SK-N-SH (cell line): ENCODE measurements around the gene TMIGD3. TPM values are rescaled to one million over a fixed set of nuclear protein-coding genes. Genes with fewer than 3 reads are reported as not detected.

Source experiments
- CTCF ChIA-PET: fragments of 300-600, 350-600 bp; formaldehyde crosslinking; extraction: SDS; loops from one replicate; lab custom pipeline; 2021; lab: Yijun Ruan, JAX
- POLR2A ChIA-PET: fragments of 350-600 bp; sonication (Branson Sonifier 250); formaldehyde crosslinking; extraction: SDS; loops from one replicate; lab custom pipeline; 2020; ENCODE audit warnings: antibody characterized with exemption, inconsistent platforms; lab: Yijun Ruan, JAX
- DNase-seq: peaks from one replicate; pipeline ENCODE4 v3.0.0; 2012
- H2AFZ ChIP-seq: fragments of 200-600 bp; sonication (generic); 2 replicates; pipeline ENCODE4 v1.8.1; 2016; ENCODE audit warnings: antibody characterized with exemption, mild to moderate bottlenecking, low read depth
- H3F3A ChIP-seq: fragments of 200-600 bp; sonication (generic); replicated peaks from 2 replicates; pipeline ENCODE3; 2016; ENCODE audit warnings: antibody characterized with exemption, mild to moderate bottlenecking; ENCODE audit not compliant: insufficient read depth
- H3K27ac ChIP-seq, 2 experiments: fragments of 200-500 bp in 1 of 2; fragments of 200-600 bp in 1 of 2; sonication (Bioruptor generic) in 1 of 2; sonication (generic), shearing (Covaris generic) in 1 of 2; 2 replicates each; pipeline versions ENCODE4 v1.5.1 to v1.6.1; 2014 to 2016; ENCODE audit warnings: low read depth in 2 of 2, inconsistent platforms in 1 of 2, low read length in 1 of 2, mild to moderate bottlenecking in 1 of 2, mixed read lengths in 1 of 2
- H3K27me3 ChIP-seq: fragments of 200-600 bp; sonication (generic), shearing (Covaris generic); 2 replicates; pipeline ENCODE4 v1.6.1; 2016; ENCODE audit warnings: mixed run types; ENCODE audit not compliant: insufficient read depth
- H3K36me3 ChIP-seq, 2 experiments: fragments of 200-500 bp in 1 of 2; fragments of 200-600 bp in 1 of 2; sonication (Bioruptor generic) in 1 of 2; sonication (generic) in 1 of 2; replicated peaks in 1 of 2; 2 replicates each; pipeline versions ENCODE3 to v1.5.1; 2014 to 2016; ENCODE audit warnings: low read length in 1 of 2, mild to moderate bottlenecking in 1 of 2; ENCODE audit not compliant: insufficient read depth in 2 of 2, control insufficient read depth in 1 of 2
- H3K4me1 ChIP-seq, 2 experiments: fragments of 200-500 bp in 1 of 2; fragments of 200-600 bp in 1 of 2; sonication (Bioruptor generic) in 1 of 2; sonication (generic), shearing (Covaris generic) in 1 of 2; 2 replicates each; pipeline versions ENCODE4 v1.5.1 to v1.6.1; 2014 to 2016; ENCODE audit warnings: low read depth in 1 of 2, low read length in 1 of 2, mixed run types in 1 of 2; ENCODE audit not compliant: insufficient read depth in 2 of 2, control insufficient read depth in 1 of 2
- H3K4me2 ChIP-seq: fragments of 200-600 bp; sonication (generic), shearing (Covaris generic); 2 replicates; pipeline ENCODE4 v1.6.1; 2017; ENCODE audit warnings: mixed run types
- H3K4me3 ChIP-seq, 2 experiments: fragments of 200-500 bp in 1 of 2; fragments of 200-600 bp in 1 of 2; sonication (Bioruptor generic) in 1 of 2; sonication (generic), shearing (Covaris generic) in 1 of 2; 2 replicates each; pipeline versions ENCODE4 v1.5.1 to v1.8.1; 2014 to 2016; ENCODE audit warnings: low read depth in 2 of 2, inconsistent platforms in 1 of 2, low read length in 1 of 2, mild to moderate bottlenecking in 1 of 2, mixed read lengths in 1 of 2, moderate library complexity in 1 of 2
- H3K79me2 ChIP-seq: fragments of 200-600 bp; sonication (generic); 2 replicates; pipeline ENCODE4 v1.8.1; 2017; ENCODE audit warnings: mild to moderate bottlenecking; ENCODE audit not compliant: insufficient read depth
- H3K9ac ChIP-seq: fragments of 200-600 bp; sonication (generic); 2 replicates; pipeline ENCODE4 v1.6.1; 2017; ENCODE audit warnings: mixed run types
- H3K9me2 ChIP-seq: fragments of 200-600 bp; sonication (generic); 2 replicates; pipeline ENCODE4 v1.6.1; 2017; ENCODE audit warnings: mixed run types
- H3K9me3 ChIP-seq: fragments of 200-600 bp; sonication (generic); 2 replicates; pipeline ENCODE4 v1.6.1; 2017; ENCODE audit warnings: mixed run types, mild to moderate bottlenecking, moderate library complexity
- H4K20me1 ChIP-seq: fragments of 200-600 bp; sonication (generic); 2 replicates; pipeline ENCODE4 v1.6.1; 2017; ENCODE audit warnings: mild to moderate bottlenecking, mixed run types; ENCODE audit not compliant: insufficient read depth
- ELF1 ChIP-seq: IDR thresholded peaks from 2 replicates; pipeline ENCODE4 v1.4.0; 2012
- GABPA ChIP-seq: IDR thresholded peaks from 2 replicates; pipeline ENCODE4 v1.4.0; 2012; ENCODE audit warnings: low read depth, mild to moderate bottlenecking
- IRF3 ChIP-seq: fragments of 150-350 bp; IDR thresholded peaks from 2 replicates; pipeline ENCODE4 v1.6.1; 2016; ENCODE audit warnings: mild to moderate bottlenecking, low read depth, low read length
- JUND ChIP-seq: IDR thresholded peaks from 2 replicates; pipeline ENCODE4 v1.4.0; 2012
- MXI1 ChIP-seq: IDR thresholded peaks from 2 replicates; pipeline ENCODE4 v1.6.1; 2012; ENCODE audit warnings: mild to moderate bottlenecking, low read depth, low read length, improper control_type of control experiment
- NRF1 ChIP-seq: IDR thresholded peaks from 2 replicates; pipeline ENCODE4 v1.6.1; 2012; ENCODE audit warnings: low read depth, mild to moderate bottlenecking, low read length
- POLR2AphosphoS5 ChIP-seq: IDR thresholded peaks from 2 replicates; pipeline ENCODE4 v1.6.1; 2012; ENCODE audit warnings: low read depth, low read length
- RCOR1 ChIP-seq: fragments of 150-350 bp; IDR thresholded peaks from 2 replicates; pipeline ENCODE4 v1.6.1; 2017; ENCODE audit warnings: antibody characterized with exemption, low read length
- RXRA ChIP-seq: IDR thresholded peaks from 2 replicates; pipeline ENCODE4 v1.4.0; 2012; ENCODE audit warnings: low read depth, mild to moderate bottlenecking, borderline replicate concordance
- SMC3 ChIP-seq: IDR thresholded peaks from 2 replicates; pipeline ENCODE4 v1.6.1; 2012; ENCODE audit warnings: low read depth, low read length, improper control_type of control experiment
- TAF1 ChIP-seq: IDR thresholded peaks from 2 replicates; pipeline ENCODE4 v1.6.1; 2012; ENCODE audit warnings: low read depth, mild to moderate bottlenecking, low read length, moderate library complexity, borderline replicate concordance
- YY1 ChIP-seq: IDR thresholded peaks from 2 replicates; pipeline ENCODE4 v1.4.0; 2012; ENCODE audit warnings: low read depth, mild to moderate bottlenecking
- WGBS: methylation state at CpG from one replicate; pipeline ENCODE4 v1.1.6; 2017; ENCODE audit warnings: low lambda C conversion rate; 5-methylcytosine and 5-hydroxymethylcytosine counted together
- polyA plus RNA-seq, 3 experiments: library from polyadenylated mRNA; depleted of rRNA; stranded (reverse); fragments of >200 nt; gene quantifications; 2 replicates each; pipeline ENCODE4 v1.2.3, GENCODE V29; 2012
- TF ChIP-seq, protein P1 (sequence below): IDR thresholded peaks from 2 replicates; pipeline ENCODE4 v1.4.0; 2012; ENCODE audit warnings: low read depth
- TF ChIP-seq, protein P2 (sequence below): IDR thresholded peaks from 2 replicates; pipeline ENCODE4; 2012
- TF ChIP-seq, protein P3 (sequence below): IDR thresholded peaks from 2 replicates; pipeline ENCODE4 v1.4.0; 2012; ENCODE audit warnings: low read depth, borderline replicate concordance

TMIGD3 gene
- polyA plus RNA-seq, 1 of the 3 experiments (the other 2 are of a cell fraction): not detected

- peaks cover 0 to 8% of the 10 kb centered on the region in 2 experiments; a peak in 1 of 4 replicates for H3K4me1 ChIP-seq
- H3F3A ChIP-seq: peaks cover 14% of the 10 kb centered on the region
- H3K36me3 ChIP-seq: peaks cover 50 to 63% of the 10 kb centered on the region in 2 experiments
- 0 out of 4 replicates have a peak overlapping the region, but pooled peaks of 1 of the 2 experiments have one; percentile 4 for H3K27ac ChIP-seq
- no peaks in the 10 kb centered on the region for H3K9me3 ChIP-seq
- no peaks in the 10 kb centered on the region for H3K9me2 ChIP-seq
- H3K4me2 ChIP-seq: no peak overlapping the region
- POLR2A ChIA-PET: no interaction called here
- H2AFZ ChIP-seq: no peak overlapping the region
- WGBS: 93% methylated on average over 4 of the region's 4 CpGs
- CTCF ChIA-PET: interaction anchor here (1.2 to 2.1 kb wide), 3 partner anchors 9 to 46 kb away, joined by 3 to 7 read pairs (median 5); no protein-coding TSS in a partner anchor
- no peak for TF ChIP-seq JUND
- no peak for TF ChIP-seq TAF1
- no peak for TF ChIP-seq NRF1
- no peak for TF ChIP-seq POLR2AphosphoS5
- TF ChIP-seq, protein P1, sequence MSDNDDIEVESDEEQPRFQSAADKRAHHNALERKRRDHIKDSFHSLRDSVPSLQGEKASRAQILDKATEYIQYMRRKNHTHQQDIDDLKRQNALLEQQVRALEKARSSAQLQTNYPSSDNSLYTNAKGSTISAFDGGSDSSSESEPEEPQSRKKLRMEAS: no peak
- no peak for TF ChIP-seq YY1
- no peak for TF ChIP-seq IRF3
- TF ChIP-seq SMC3: no peak
- TF ChIP-seq, protein P2, sequence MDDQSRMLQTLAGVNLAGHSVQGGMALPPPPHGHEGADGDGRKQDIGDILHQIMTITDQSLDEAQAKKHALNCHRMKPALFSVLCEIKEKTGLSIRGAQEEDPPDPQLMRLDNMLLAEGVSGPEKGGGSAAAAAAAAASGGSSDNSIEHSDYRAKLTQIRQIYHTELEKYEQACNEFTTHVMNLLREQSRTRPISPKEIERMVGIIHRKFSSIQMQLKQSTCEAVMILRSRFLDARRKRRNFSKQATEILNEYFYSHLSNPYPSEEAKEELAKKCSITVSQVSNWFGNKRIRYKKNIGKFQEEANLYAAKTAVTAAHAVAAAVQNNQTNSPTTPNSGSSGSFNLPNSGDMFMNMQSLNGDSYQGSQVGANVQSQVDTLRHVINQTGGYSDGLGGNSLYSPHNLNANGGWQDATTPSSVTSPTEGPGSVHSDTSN: no peak
- no peak for TF ChIP-seq RCOR1
- TF ChIP-seq MXI1: no peak
- TF ChIP-seq, protein P3, sequence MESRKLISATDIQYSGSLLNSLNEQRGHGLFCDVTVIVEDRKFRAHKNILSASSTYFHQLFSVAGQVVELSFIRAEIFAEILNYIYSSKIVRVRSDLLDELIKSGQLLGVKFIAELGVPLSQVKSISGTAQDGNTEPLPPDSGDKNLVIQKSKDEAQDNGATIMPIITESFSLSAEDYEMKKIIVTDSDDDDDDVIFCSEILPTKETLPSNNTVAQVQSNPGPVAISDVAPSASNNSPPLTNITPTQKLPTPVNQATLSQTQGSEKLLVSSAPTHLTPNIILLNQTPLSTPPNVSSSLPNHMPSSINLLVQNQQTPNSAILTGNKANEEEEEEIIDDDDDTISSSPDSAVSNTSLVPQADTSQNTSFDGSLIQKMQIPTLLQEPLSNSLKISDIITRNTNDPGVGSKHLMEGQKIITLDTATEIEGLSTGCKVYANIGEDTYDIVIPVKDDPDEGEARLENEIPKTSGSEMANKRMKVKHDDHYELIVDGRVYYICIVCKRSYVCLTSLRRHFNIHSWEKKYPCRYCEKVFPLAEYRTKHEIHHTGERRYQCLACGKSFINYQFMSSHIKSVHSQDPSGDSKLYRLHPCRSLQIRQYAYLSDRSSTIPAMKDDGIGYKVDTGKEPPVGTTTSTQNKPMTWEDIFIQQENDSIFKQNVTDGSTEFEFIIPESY: no peak
- no peak for TF ChIP-seq GABPA
- TF ChIP-seq ELF1: no peak
- TF ChIP-seq RXRA: no peak
- H4K20me1 ChIP-seq: no peaks in the 10 kb centered on the region
- H3K9ac ChIP-seq: no peak overlapping the region
- H3K79me2 ChIP-seq: no peaks in the 10 kb centered on the region
- no peaks in the 10 kb centered on the region for H3K27me3 ChIP-seq
- no peak overlapping the region for H3K4me3 ChIP-seq
- DNase-seq: no peak
Observed at GRCh38 chr1:111462370-111463028, 40.9 kb downstream of the TMIGD3 start.
